Cardiac muscle cell (in vitro differentiated cells and primary cell): ENCODE measurements around the gene EPB41L5. TPM values are rescaled to one million over a fixed set of nuclear protein-coding genes. Genes with fewer than 3 reads are reported as not detected.

Source experiments
- DNase-seq, 2 donors: peaks; one replicate each; pipeline versions ENCODE4 v3.0.0 to v3.0.0-alpha.2; 2010 to 2017; ENCODE audit warnings: low read depth in 1 of 2, low spot score in 1 of 2
- H3K27ac ChIP-seq: fragments of 200-600 bp; sonication (generic); 2 replicates; pipeline ENCODE4 v1.5.1; 2016
- H3K27me3 ChIP-seq: fragments of 200-600 bp; sonication (generic); 2 replicates; pipeline ENCODE4 v1.6.0; 2016; ENCODE audit warnings: control low read depth
- H3K36me3 ChIP-seq: fragments of 200-600 bp; sonication (generic); 2 replicates; pipeline ENCODE4 v1.5.1; 2016; ENCODE audit warnings: control low read depth
- H3K4me1 ChIP-seq: fragments of 200-600 bp; sonication (generic); 2 replicates; pipeline ENCODE4 v1.8.1; 2017; ENCODE audit warnings: low read depth, mild to moderate bottlenecking, mixed run types
- H3K4me3 ChIP-seq: fragments of 200-600 bp; sonication (generic); 2 replicates; pipeline ENCODE4 v1.5.1; 2016; ENCODE audit warnings: mild to moderate bottlenecking
- H3K9me3 ChIP-seq: fragments of 200-600 bp; sonication (generic); 2 replicates; pipeline ENCODE4 v1.5.1; 2017; ENCODE audit warnings: low read depth, mild to moderate bottlenecking, control low read depth
- CTCF ChIP-seq: IDR thresholded peaks from 2 replicates; pipeline ENCODE4 v1.5.1; 2012; ENCODE audit warnings: low read depth, mild to moderate bottlenecking, low read length
- polyA plus RNA-seq: library from polyadenylated mRNA; unstranded; fragments of >200 nt; fragmentation: Nextera tagmentation; extraction: Ambion mirVana; gene quantifications from 2 replicates; pipeline ENCODE4 v1.2.1, GENCODE V29; 2016
- total RNA-seq: library from RNA; depleted of rRNA; stranded (reverse); fragments of >200 nt; gene quantifications from 2 replicates; pipeline ENCODE4 v1.2.3, GENCODE V29; 2016

Gene EPB41L5
- total and polyA plus RNA-seq, 2 experiments from 2014 or later: 14.9 to 24.6 TPM

GRCh38 chr2:120204945-120205670 is 192.2 kb downstream of the EPB41L5 start:
- Histone ChIP-seq H3K4me3 (no peak overlapping the region), H3K36me3 (no peaks in the 10 kb centered on the region), H3K27me3 (no peaks in the 10 kb centered on the region), H3K4me1 (no peaks in the 10 kb centered on the region), H3K27ac (no peak overlapping the region), H3K9me3 (no peaks in the 10 kb centered on the region)
- DNase-seq: no peak
- no peak for TF ChIP-seq CTCF

GRCh38 chr2:120206022-120206581 is 193.2 kb downstream of the EPB41L5 start:
- H3K27ac ChIP-seq: no peak overlapping the region
- H3K27me3 ChIP-seq: no peaks in the 10 kb centered on the region
- peak in 1 of 2 donors; percentile 23 for DNase-seq
- H3K36me3 ChIP-seq: no peaks in the 10 kb centered on the region
- no peaks in the 10 kb centered on the region for H3K9me3 ChIP-seq
- H3K4me1 ChIP-seq: no peaks in the 10 kb centered on the region
- no peak overlapping the region for H3K4me3 ChIP-seq
- TF ChIP-seq CTCF: peak; percentile 50

- Histone ChIP-seq H3K4me3 (no peak overlapping the region), H3K27ac (no peak overlapping the region)
- no peak for DNase-seq
These were observed 195.8 kb downstream of the EPB41L5 start for GRCh38 chr2:120208381-120209353.

GRCh38 chr2:120209427-120210269 is 196.8 kb downstream of the EPB41L5 start:
- TF ChIP-seq CTCF: no peak
- H3K4me1 ChIP-seq: no peaks in the 10 kb centered on the region
- H3K9me3 ChIP-seq: no peaks in the 10 kb centered on the region
- H3K27ac ChIP-seq: no peak overlapping the region
- no peak overlapping the region for H3K4me3 ChIP-seq
- no peak for DNase-seq
- no peaks in the 10 kb centered on the region for H3K36me3 ChIP-seq
- H3K27me3 ChIP-seq: no peaks in the 10 kb centered on the region

More at GRCh38 chr2:120208381-120209353, 195.8 kb downstream of the EPB41L5 start:
- Histone ChIP-seq H3K4me1 (no peaks in the 10 kb centered on the region), H3K36me3 (no peaks in the 10 kb centered on the region), H3K27me3 (no peaks in the 10 kb centered on the region), H3K9me3 (no peaks in the 10 kb centered on the region)
- no peak for TF ChIP-seq CTCF

GRCh38 chr2:120210270-120210693 is 197.4 kb downstream of the EPB41L5 start:
- TF ChIP-seq CTCF: no peak
- Histone ChIP-seq H3K4me1 (no peaks in the 10 kb centered on the region), H3K36me3 (no peaks in the 10 kb centered on the region), H3K27me3 (no peaks in the 10 kb centered on the region), H3K27ac (no peak overlapping the region), H3K4me3 (no peak overlapping the region), H3K9me3 (no peaks in the 10 kb centered on the region)
- no peak for DNase-seq
